Posterior cingulate gyrus (tissue), 11 donors: ENCODE measurements around the gene KAT8.

Experiments used
- DNase-seq, 10 donors: peaks; one replicate each; pipeline versions ENCODE4 v3.0.0 to v3.0.0-alpha.2; 2020 to 2021; ENCODE audit warnings: mixed read lengths in 3 of 10
- intact Hi-C: fragments of 100-400 bp; cut with DNase I; formaldehyde crosslinking; loops from one replicate; pipeline ENCODE4 v1.15.1; 2023

The KAT8 gene

GRCh38 chr16:31105677-31106213 is 11.7 kb upstream of the KAT8 start:
- intact Hi-C loops = loop anchor here (5.0 kb wide), 1 partner anchor 37 kb away; no protein-coding TSS in a partner anchor
- DNase-seq = peak; percentile 67 to 96 (median 82)

GRCh38 chr16:31106509-31107464 is 10.7 kb upstream of the KAT8 start:
- DNase-seq = peak in 2 of 10 donors; percentile 9 to 40
- intact Hi-C loops = loop anchor here (5.0 kb wide), 1 partner anchor 36 kb away; no protein-coding TSS in a partner anchor

GRCh38 chr16:31107465-31107867 is 10.0 kb upstream of the KAT8 start:
- peak in 1 of 10 donors; percentile 78 for DNase-seq
- intact Hi-C loops = loop anchor here (5.0 kb wide), 1 partner anchor 35 kb away; no protein-coding TSS in a partner anchor

- peak; percentile 66 to 97 (median 77) for DNase-seq
- intact Hi-C loops = loop anchor here (5.0 kb wide), 1 partner anchor 34 kb away; no protein-coding TSS in a partner anchor
Measured at GRCh38 chr16:31108035-31108793, 9.2 kb upstream of the KAT8 start, which contains the start of gene BCKDK. BCKDK (plus strand) TSS chr16:31108386; CDS start chr16:31109224, 838 bp downstream.

GRCh38 chr16:31108794-31109558 is 8.5 kb upstream of the KAT8 start:
- intact Hi-C loops = loop anchor here (5.0 kb wide), 1 partner anchor 33 kb away; no protein-coding TSS in a partner anchor
- DNase-seq = no peak

- DNase-seq = no peak
- intact Hi-C loops = loop anchor here (5.0 to 10.0 kb wide), 2 partner anchors 33 to 345 kb away; partner anchors contain the start of gene ARMC5
Measured at GRCh38 chr16:31109622-31110021, 7.8 kb upstream of the KAT8 start.

GRCh38 chr16:31110106-31111034 is 7.1 kb upstream of the KAT8 start:
- intact Hi-C loops = loop anchor here (10.0 kb wide), 1 partner anchor 344 kb away; the partner anchor contains the start of gene ARMC5

GRCh38 chr16:31111881-31112466 is 5.5 kb upstream of the KAT8 start:
- intact Hi-C loops = loop anchor here (10.0 kb wide), 1 partner anchor 343 kb away; the partner anchor contains the start of gene ARMC5

More at GRCh38 chr16:31110106-31111034, 7.1 kb upstream of the KAT8 start:
- peak in 1 of 10 donors; percentile 56 for DNase-seq

GRCh38 chr16:31112711-31113110 is 4.8 kb upstream of the KAT8 start:
- no peak for DNase-seq
- intact Hi-C loops = loop anchor here (10.0 kb wide), 1 partner anchor 342 kb away; the partner anchor contains the start of gene ARMC5

More at GRCh38 chr16:31111881-31112466, 5.5 kb upstream of the KAT8 start:
- no peak for DNase-seq

GRCh38 chr16:31113121-31114120 is 4.0 kb upstream of the KAT8 start:
- DNase-seq = no peak
- intact Hi-C loops = loop anchor here (10.0 kb wide), 1 partner anchor 341 kb away; the partner anchor contains the start of gene ARMC5

GRCh38 chr16:31114468-31114867 is 3.0 kb upstream of the KAT8 start:
- intact Hi-C loops = loop anchor here (10.0 kb wide), 1 partner anchor 340 kb away; the partner anchor contains the start of gene ARMC5

GRCh38 chr16:31118223-31119155 is 1.0 kb downstream of the KAT8 start:
- intact Hi-C loops = loop anchor here (10.0 kb wide), 1 partner anchor 336 kb away; the partner anchor contains the start of gene ARMC5

More at GRCh38 chr16:31114468-31114867, 3.0 kb upstream of the KAT8 start:
- no peak for DNase-seq

GRCh38 chr16:31120129-31120528 is 2.7 kb downstream of the KAT8 start:
- intact Hi-C loops = no loop called here
- DNase-seq = no peak

More at GRCh38 chr16:31118223-31119155, 1.0 kb downstream of the KAT8 start:
- no peak for DNase-seq

GRCh38 chr16:31125844-31126243 is 8.4 kb downstream of the KAT8 start:
- DNase-seq = no peak
- intact Hi-C loops = no loop called here

- intact Hi-C loops = no loop called here
- no peak for DNase-seq
Measured at GRCh38 chr16:31127182-31127581, 9.7 kb downstream of the KAT8 start.
